ENCODE data around the gene TP63. TPM values are rescaled to one million over a fixed set of nuclear protein-coding genes. Genes with fewer than 3 reads are reported as not detected.
A peak's percentile ranks its signal among the peaks of the same experiment; 100 is the strongest.

TP63 gene
- total RNA-seq, 2 donors from 2014 or later: not detected

DNA sequence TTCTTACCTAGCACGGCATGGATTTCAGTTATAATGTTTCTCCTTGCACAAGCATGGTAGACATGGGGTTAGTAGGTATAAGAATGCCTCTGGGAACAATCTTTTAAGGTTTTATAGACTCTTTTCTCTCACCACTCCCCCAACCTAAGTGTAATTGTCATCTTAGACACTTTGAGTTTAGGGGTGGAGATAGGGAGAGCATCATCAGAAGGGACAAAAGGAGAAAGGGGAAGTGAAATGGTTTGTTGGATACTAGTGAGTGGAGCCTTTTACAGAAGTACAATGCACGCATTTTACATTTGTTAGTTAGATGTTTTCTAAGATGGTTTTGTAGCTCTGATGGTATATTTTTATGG is 189.2 kb downstream of the TP63 start:
- Histone ChIP-seq H3K9me3 (ENCODE audit: control insufficient read depth, low read length) (no peaks in the 10 kb centered on the region), H3K27me3 (ENCODE audit: control insufficient read depth, insufficient read depth, low read length, poor library complexity, severe bottlenecking) (no peaks in the 10 kb centered on the region), H3K36me3 (ENCODE audit: control insufficient read depth, insufficient read depth, low read length) (no peaks in the 10 kb centered on the region), H3K9ac (ENCODE audit: extremely low read depth, low read length, poor library complexity, severe bottlenecking) (no peak overlapping the region), H3K4me1 (ENCODE audit: control insufficient read depth, insufficient read depth, low read length) (no peaks in the 10 kb centered on the region), H3K4me3 (ENCODE audit: low read length) (no peak overlapping the region), H3K27ac (ENCODE audit: low read depth, low read length) (no peak overlapping the region)
- no peaks in the 10 kb centered on the region for H3K9me3 Mint-ChIP-seq
- H3K36me3 Mint-ChIP-seq (ENCODE audit: low read depth): no peaks in the 10 kb centered on the region
- TF ChIP-seq, protein P1, sequence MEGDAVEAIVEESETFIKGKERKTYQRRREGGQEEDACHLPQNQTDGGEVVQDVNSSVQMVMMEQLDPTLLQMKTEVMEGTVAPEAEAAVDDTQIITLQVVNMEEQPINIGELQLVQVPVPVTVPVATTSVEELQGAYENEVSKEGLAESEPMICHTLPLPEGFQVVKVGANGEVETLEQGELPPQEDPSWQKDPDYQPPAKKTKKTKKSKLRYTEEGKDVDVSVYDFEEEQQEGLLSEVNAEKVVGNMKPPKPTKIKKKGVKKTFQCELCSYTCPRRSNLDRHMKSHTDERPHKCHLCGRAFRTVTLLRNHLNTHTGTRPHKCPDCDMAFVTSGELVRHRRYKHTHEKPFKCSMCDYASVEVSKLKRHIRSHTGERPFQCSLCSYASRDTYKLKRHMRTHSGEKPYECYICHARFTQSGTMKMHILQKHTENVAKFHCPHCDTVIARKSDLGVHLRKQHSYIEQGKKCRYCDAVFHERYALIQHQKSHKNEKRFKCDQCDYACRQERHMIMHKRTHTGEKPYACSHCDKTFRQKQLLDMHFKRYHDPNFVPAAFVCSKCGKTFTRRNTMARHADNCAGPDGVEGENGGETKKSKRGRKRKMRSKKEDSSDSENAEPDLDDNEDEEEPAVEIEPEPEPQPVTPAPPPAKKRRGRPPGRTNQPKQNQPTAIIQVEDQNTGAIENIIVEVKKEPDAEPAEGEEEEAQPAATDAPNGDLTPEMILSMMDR (conservative IDR thresholded peaks at IDR 0.05): no peak
- 96% methylated on average over 2 of the region's 2 CpGs; no CpG with 5 or more reads in 1 of the 2 experiments for WGBS, 2 experiments (ENCODE audit: insufficient coverage in 1 of 2, insufficient read length in 1 of 2)
- peaks cover 10% of the 10 kb centered on the region for H3K4me1 Mint-ChIP-seq
- H3K4me3 Mint-ChIP-seq: no peak overlapping the region
- no peak overlapping the region for H3K27ac Mint-ChIP-seq
- no peak for DNase-seq
- no peaks in the 10 kb centered on the region for H3K27me3 Mint-ChIP-seq (ENCODE audit: insufficient read depth)

DNA sequence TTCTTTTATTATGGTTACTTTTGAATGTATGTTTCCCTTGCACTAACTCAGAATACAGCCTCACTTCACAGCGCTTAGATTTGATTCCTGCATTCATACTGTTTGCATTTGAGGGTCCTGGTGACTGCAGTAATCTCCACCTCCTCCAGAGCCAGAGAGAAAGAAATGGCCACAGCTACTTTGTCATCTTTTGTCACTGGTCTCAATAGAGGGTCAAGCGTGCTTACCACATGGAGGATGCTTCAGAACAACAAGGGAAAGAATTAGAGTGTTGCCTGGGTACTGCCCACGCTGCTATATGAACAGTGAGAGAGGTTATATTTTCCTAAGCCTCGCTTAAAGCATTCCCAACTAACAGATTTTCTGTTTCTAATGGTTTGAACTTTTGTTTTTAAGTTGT is 190.1 kb downstream of the TP63 start:
- Histone ChIP-seq H3K4me3 (ENCODE audit: low read length) (no peak overlapping the region), H3K27me3 (ENCODE audit: control insufficient read depth, insufficient read depth, low read length, poor library complexity, severe bottlenecking) (no peaks in the 10 kb centered on the region), H3K27ac (ENCODE audit: low read depth, low read length) (no peak overlapping the region), H3K36me3 (ENCODE audit: control insufficient read depth, insufficient read depth, low read length) (no peaks in the 10 kb centered on the region), H3K4me1 (ENCODE audit: control insufficient read depth, insufficient read depth, low read length) (no peaks in the 10 kb centered on the region), H3K9me3 (ENCODE audit: control insufficient read depth, low read length) (no peaks in the 10 kb centered on the region), H3K9ac (ENCODE audit: extremely low read depth, low read length, poor library complexity, severe bottlenecking) (no peak overlapping the region)
- H3K9me3 Mint-ChIP-seq: no peaks in the 10 kb centered on the region
- no peak overlapping the region for H3K27ac Mint-ChIP-seq
- DNase-seq: no peak
- H3K4me3 Mint-ChIP-seq: no peak overlapping the region
- peaks cover 17% of the 10 kb centered on the region for H3K4me1 Mint-ChIP-seq
- TF ChIP-seq, protein P1 (conservative IDR thresholded peaks at IDR 0.05): no peak
- 64 to 73% methylated on average over 2 to 4 of the region's 4 CpGs for WGBS, 2 experiments (ENCODE audit: insufficient coverage in 1 of 2, insufficient read length in 1 of 2)
- no peaks in the 10 kb centered on the region for H3K36me3 Mint-ChIP-seq (ENCODE audit: low read depth)
- H3K27me3 Mint-ChIP-seq (ENCODE audit: insufficient read depth): no peaks in the 10 kb centered on the region

DNA sequence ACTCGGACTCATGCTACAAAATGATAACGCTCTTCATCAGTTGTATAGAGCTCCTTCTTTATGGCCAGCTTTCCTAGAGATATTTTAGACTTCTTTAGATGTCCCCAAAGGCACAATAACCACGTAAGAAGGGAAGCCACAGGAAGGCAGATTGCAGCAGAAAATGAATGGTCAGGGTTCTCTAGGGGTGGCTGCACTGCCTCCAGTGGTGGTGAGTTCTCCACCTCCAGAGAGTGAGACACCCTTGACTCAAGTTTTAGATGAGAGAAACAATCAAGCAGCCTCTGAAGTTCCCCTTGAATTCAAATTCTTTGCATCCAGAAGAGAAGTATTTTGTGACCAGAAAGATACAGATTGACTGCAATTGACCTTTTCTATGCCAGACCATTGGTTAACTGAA is 191.5 kb downstream of the TP63 start:
- Histone ChIP-seq H3K36me3 (ENCODE audit: control insufficient read depth, insufficient read depth, low read length) (no peaks in the 10 kb centered on the region), H3K4me1 (ENCODE audit: control insufficient read depth, insufficient read depth, low read length) (no peaks in the 10 kb centered on the region), H3K9ac (ENCODE audit: extremely low read depth, low read length, poor library complexity, severe bottlenecking) (no peak overlapping the region), H3K4me3 (ENCODE audit: low read length) (no peak overlapping the region), H3K9me3 (ENCODE audit: control insufficient read depth, low read length) (no peaks in the 10 kb centered on the region), H3K27me3 (ENCODE audit: control insufficient read depth, insufficient read depth, low read length, poor library complexity, severe bottlenecking) (no peaks in the 10 kb centered on the region), H3K27ac (ENCODE audit: low read depth, low read length) (no peak overlapping the region)
- H3K9me3 Mint-ChIP-seq: no peaks in the 10 kb centered on the region
- no peak for DNase-seq
- TF ChIP-seq, protein P1 (conservative IDR thresholded peaks at IDR 0.05): peak; percentile 69
- H3K36me3 Mint-ChIP-seq (ENCODE audit: low read depth): no peaks in the 10 kb centered on the region
- no peak overlapping the region for H3K4me3 Mint-ChIP-seq
- H3K27me3 Mint-ChIP-seq (ENCODE audit: insufficient read depth): no peaks in the 10 kb centered on the region
- peaks cover 10% of the 10 kb centered on the region for H3K4me1 Mint-ChIP-seq
- 93 to 100% methylated on average over 3 of the region's 3 CpGs for WGBS, 2 experiments (ENCODE audit: insufficient coverage in 1 of 2, insufficient read length in 1 of 2)
- no peak overlapping the region for H3K27ac Mint-ChIP-seq
